ENCODE results near the gene TGIF2.

TGIF2 gene

DNA sequence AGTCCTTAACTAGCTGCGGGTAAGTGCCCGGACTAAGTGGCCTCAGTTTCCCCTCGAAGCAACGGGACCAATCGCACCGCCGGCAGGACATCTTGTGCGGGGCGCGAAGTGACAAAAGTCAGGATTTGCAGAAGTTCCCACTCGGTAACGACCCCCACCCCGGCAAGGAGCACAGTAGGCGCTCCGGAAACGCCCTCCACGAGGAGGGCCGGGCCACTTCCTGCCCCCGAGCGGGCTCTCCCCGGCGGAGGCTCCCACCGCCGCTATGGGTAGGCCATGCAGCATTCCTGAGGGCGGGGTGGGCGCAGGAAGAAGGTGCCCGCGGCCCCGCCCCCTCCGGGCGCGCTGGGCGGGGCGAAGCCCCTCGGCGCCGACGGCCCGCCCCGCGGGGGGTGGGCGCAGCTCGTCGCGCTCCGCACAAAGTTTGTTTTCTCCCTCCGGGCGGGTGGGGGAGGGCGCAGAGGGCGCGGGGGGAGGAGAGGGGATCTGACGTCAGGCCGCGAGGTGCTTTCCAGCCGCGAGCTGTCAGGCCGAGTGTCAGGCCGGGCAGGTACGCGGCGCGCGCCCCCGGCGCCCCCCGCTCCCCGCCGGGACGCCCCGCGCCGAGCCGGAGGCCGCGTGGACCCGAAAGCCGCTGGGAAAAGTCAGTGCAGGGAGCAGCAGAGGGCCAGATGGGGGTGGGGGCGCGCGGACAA lies at the start of gene TGIF2:
Gene TGIF2 (plus strand): TSS at position 495 of the 695 bp plus-strand sequence. CDS start 5,178 bp downstream, outside the sequence.
- DNase-seq = peak; percentile 86

- no peak for DNase-seq
Measured at GRCh38 chr20:36525620-36526365, 47.6 kb upstream of the TGIF2 start.

- DNase-seq = no peak
Measured at GRCh38 chr20:36526521-36527011, 46.8 kb upstream of the TGIF2 start.

DNA sequence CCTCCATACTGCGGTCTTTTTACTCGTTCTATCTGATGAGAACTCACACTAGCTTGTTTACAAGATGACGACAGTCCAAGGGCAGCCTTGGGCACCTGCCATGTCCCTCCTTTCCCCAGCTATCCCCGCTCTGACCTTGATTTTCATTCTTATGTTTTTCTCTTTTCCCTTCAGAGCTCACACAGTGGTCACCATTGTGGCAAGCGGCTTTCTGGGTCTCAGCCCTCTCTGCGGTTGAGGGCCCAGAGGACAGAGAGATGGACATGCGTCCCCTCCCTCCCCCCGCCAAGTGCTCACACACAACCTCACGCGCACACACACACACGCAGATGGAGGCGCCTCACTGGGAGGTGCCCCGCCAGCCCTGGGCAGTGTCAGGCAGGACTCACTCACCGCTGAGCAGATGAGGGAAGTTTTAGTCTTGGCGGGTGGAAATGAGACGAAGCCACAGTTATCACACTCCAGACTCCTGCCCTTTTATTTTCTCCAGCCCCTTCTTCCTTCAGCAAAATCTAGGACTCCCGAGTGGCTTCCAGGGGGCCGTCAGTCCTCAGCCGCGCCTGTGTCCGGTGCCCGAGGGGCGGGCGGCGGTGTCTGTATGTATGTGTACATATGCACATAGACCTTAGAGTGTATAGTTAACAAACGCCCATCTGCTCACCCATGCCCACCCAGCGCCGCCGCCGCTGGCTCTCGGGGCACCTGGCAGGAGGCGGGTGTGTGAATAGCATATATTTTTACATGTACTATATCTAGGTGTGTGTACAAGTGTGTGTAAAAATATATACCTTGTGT lies 45.9 kb upstream of the TGIF2 start:
- no peak for DNase-seq

- DNase-seq = no peak
Measured at GRCh38 chr20:36528176-36528874, 45.1 kb upstream of the TGIF2 start.

DNA sequence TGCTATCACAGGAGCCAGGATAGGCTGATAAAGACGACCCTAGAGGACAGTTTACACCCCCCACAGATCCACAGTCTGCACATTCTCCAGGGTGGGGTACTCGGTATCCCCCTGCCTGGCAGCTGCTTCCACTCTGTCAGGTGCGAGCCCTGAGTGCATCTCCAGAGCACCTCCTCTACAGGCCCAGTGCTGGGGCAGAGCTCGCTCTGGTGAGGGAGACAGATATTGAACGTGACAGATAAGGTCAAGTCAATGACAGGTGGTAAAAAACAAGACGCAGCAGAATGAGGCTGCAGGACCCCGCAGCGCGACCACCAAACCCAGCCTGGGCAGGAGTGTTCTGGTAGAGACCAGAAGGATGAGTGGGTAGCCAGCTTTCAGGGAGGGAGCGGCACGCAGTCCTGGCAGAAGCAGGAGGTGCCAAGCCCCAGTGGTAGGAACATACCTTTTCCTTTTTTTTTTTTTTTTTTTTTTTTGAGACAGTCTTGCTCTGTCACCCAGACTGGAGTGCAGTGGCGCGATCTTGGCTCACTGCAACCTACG lies 44.5 kb upstream of the TGIF2 start:
- DNase-seq = no peak

GRCh38 chr20:36532388-36532787 lies 41.0 kb upstream of the TGIF2 start:
- DNase-seq = no peak

DNA sequence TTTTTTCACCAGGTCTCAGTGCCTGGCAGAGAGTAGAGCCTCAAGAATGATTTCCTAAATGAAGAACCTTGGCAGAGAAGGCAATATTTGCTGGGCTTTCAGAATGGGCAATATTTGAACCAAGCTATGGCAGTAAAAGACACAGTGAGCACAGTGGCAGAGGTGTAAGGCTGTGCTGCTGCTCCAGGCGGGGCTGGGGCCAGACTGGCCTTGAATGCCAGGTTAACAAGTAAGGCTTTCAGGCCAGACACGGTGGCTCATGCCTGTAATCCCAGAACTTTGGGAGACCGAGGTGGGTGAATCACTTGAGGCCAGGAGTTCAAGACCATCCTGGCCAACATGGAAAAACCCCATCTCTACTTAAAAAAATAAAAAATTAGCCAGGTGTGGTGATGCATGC lies 40.6 kb upstream of the TGIF2 start:
- no peak for DNase-seq

- no peak for DNase-seq
Measured at GRCh38 chr20:36538026-36538722, 35.2 kb upstream of the TGIF2 start.

DNA sequence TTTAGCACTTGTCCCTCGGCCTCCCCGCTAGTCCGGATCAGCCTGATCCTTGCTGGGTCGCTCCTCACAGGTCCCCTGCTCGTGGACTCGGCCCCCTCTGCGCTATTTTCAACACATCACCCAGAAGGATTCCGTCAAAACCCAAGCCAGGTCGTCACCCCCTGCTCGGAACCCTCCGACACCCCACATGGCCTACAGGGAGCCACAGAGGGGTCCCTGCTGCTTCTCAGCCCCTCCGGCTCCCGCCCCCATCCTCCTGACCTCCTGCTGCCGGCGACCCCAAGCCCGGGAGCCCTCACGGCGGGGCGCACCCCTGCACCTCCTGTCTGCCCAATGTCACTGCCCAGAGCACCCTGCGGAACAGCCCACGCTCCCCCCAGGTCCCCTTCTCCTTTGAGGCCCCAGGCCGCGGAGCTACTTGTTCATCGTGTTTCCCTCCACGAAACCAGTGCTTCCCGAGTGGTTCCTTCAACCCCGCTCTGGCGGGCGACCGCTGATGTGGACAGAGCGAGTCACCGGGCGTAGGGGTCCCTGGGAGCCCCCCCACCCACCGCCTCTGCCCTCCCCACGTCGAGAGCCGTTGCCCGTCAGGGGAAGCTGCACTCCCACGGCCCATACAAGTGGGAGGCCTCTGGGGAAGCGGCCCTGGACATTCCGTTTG lies 32.7 kb upstream of the TGIF2 start:
- DNase-seq = no peak

GRCh38 chr20:36541227-36541767 lies 32.1 kb upstream of the TGIF2 start, which contains the start of gene MYL9:
Gene MYL9, plus strand, starts transcription at chr20:36541519. Its CDS starts 3,366 bp downstream, at chr20:36544885.
- no peak for DNase-seq

- no peak for DNase-seq
Measured at GRCh38 chr20:36541768-36542488, 31.5 kb upstream of the TGIF2 start.

- no peak for DNase-seq
Measured at GRCh38 chr20:36542516-36543183, 30.7 kb upstream of the TGIF2 start.

DNA sequence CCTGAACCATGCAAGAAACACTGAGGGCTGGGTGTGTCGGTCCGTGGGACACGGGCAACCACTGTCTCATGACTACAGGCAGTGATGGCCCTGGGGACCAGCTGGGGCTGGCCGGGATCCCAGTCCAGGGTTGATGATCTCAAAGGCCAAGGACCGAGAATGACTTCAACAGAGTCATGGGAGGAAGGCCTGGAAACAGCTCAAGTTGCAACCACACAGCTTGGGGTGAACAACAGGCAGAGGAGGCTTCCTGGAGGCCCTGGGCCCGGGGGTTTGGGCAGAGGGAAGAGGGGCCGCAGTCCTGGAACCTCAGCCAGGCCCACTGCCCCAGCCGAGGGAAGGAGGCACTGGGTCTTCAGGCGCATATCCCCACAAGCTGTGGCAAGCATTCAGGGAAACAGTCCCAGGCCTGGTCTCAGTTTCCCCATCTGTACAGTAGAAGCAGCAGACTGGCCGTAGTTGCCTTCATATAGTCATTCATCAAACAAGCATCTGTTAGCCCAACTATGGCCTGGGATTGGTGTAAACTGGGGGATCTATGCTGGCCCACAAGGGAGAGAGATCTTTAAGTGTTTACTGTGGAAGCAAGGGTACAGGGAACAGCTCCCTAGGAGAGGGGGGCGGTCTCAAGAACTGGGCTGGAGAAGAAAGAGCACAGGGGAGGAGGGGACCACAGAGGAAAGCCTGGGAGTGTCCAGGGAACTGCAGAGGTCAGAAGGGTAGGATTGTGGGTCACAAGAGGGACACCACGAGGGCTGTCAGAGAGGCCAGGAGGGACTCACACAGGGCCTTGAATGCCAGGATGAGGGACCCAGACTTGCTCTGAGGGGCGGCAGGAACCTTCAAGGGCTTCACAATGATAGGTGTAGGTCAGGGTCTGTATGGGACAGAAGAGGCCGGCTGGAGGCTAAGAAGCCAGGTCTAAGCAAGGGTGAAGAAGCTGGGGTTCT lies 29.9 kb upstream of the TGIF2 start:
- no peak for DNase-seq

GRCh38 chr20:36544134-36545018 lies 29.0 kb upstream of the TGIF2 start:
- DNase-seq = no peak

DNA sequence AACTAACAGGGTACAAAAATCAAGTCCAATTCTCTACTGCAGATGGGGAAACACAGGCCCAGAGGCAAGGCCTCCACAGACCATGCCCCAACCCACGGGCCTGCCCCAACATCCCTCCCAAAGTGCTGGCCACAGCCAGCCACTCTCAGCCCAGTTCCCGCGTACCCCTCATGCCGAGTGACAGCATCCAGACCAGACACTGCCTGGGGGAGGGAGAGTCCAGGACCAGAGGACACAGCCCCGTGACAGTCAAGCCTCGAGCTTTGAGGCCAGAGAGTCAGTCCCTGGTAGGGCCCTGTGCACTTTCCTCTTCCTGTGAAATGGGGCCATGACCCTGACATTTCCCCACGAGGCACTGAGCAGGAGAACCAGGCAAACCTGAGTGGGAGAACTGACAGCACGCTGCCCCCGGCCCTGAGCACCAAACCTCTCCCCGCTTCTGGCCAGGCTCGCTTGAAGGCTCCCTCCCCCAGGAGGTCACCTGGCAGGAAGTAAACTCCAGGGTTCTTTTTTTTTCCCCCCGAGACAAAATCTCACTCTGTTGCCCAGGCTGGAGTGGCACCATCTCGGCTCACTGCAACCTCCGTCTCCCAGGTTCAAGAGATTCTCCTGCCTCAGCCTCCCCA lies 27.2 kb upstream of the TGIF2 start:
- DNase-seq = no peak
